ENCODE data around the gene ACOX3. TPM values are rescaled to one million over a fixed set of nuclear protein-coding genes. Genes with fewer than 3 reads are reported as not detected.

The ACOX3 gene
- polyA plus RNA-seq, 1 of the 3 experiments (the other 2 are of a cell fraction) = 8.4 TPM

DNA sequence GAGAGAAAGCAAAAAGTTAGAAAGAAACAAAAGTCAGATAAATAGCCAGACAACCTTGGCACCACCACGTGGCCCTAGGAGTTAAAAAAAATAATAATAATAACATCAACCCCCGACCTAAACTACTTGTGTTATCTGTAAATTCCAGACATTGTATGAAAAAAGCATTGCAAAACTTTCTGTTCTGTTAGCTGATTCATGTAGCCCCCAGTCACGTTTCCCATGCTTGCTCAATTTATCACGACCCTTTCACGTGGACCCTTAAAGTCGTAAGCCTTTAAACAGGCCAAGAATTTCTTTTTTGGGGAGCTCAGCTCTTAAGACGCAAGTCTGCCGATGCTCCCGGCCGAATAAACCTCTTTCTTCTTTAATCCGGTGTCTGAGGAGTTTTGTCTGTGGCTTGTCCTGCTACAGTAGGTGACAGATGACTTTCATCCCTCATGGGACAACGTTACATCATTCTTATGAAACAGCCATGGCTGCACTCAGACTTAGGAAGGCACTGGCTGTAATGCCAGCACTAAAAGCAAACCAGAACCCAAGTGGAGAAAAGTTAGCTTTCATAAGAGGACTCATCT lies 520 bp downstream of the ACOX3 start:
- Histone ChIP-seq H3K36me3 (replicated peaks in 1 of 2; ENCODE audit: control insufficient read depth in 1 of 2, insufficient read depth in 2 of 2, low read length in 1 of 2) (no peaks in the 10 kb centered on the region), H3K9me3 (no peaks in the 10 kb centered on the region), H3K27me3 (ENCODE audit: insufficient read depth) (no peaks in the 10 kb centered on the region), H4K20me1 (ENCODE audit: insufficient read depth) (peaks cover 10% of the 10 kb centered on the region; the same call in 1 of the 2 replicates), H3K79me2 (ENCODE audit: insufficient read depth) (peaks cover 77% of the 10 kb centered on the region), H3K4me2 (peak overlapping the region; percentile 96), H3K4me1 (ENCODE audit: control insufficient read depth in 1 of 2, insufficient read depth in 2 of 2, low read depth in 1 of 2, low read length in 1 of 2) (peaks cover 4 to 21% of the 10 kb centered on the region in 2 experiments; a peak in 3 of 4 replicates), H2AFZ (ENCODE audit: low read depth) (peak overlapping the region; percentile 94), H3K27ac (ENCODE audit: low read depth in 2 of 2, low read length in 1 of 2) (peak overlapping the region; percentile 85 to 92), H3K9me2 (no peaks in the 10 kb centered on the region), H3K9ac (peak overlapping the region; percentile 85), H3K4me3 (ENCODE audit: low read depth in 2 of 2, low read length in 1 of 2) (peak overlapping the region; percentile 84 to 99), H3F3A (replicated peaks; ENCODE audit: insufficient read depth) (peaks cover 3% of the 10 kb centered on the region)
- ChIA-PET POLR2A (interaction anchor here (2.0 kb wide), 1 partner anchor 12 kb away, joined by 12 read pairs; no protein-coding TSS in a partner anchor), CTCF (interaction anchor here (1.6 to 1.7 kb wide), 2 partner anchors 11 to 14 kb away, joined by 3 to 6 read pairs; no protein-coding TSS in a partner anchor)
- under 1% methylated on average over 12 of the region's 12 CpGs for WGBS (ENCODE audit: low lambda C conversion rate)
- DNase-seq = no peak
- TF ChIP-seq TAF1 (IDR thresholded peaks at IDR 0.05; ENCODE audit: borderline replicate concordance, low read depth, low read length) = no peak
- no peak for TF ChIP-seq GATA2 (CRISPR knock-in tag; IDR thresholded peaks at IDR 0.05)
- TF ChIP-seq, protein P1, sequence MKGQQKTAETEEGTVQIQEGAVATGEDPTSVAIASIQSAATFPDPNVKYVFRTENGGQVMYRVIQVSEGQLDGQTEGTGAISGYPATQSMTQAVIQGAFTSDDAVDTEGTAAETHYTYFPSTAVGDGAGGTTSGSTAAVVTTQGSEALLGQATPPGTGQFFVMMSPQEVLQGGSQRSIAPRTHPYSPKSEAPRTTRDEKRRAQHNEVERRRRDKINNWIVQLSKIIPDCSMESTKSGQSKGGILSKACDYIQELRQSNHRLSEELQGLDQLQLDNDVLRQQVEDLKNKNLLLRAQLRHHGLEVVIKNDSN (IDR thresholded peaks at IDR 0.05; ENCODE audit: borderline replicate concordance, low read depth) = no peak
- TF ChIP-seq POLR2AphosphoS5 (IDR thresholded peaks at IDR 0.05; ENCODE audit: low read depth, low read length) = no peak
- TF ChIP-seq JUND (IDR thresholded peaks at IDR 0.05) = no peak
- TF ChIP-seq MEF2A (IDR thresholded peaks at IDR 0.05; ENCODE audit: borderline replicate concordance, low read depth) = no peak

DNA sequence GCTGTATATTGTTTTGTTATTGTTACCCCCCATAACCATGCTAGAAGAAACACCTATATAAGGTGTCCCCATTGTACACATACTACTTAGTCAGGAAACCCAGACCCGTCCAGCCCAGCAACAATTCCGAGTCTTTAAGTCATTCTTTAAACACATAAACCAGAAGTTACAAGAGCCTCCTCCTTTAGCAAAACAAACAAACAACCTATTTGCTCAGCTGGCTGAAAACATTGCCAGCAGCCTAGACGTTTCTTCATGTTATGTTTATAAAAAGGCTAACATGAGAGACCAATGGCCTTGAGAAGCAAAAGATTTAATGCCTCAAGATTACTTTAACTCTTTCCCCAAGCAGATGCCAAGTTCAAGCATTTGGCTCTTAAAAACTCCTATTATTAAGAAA lies 1.4 kb downstream of the ACOX3 start:
- ChIA-PET CTCF (interaction anchor here (2.1 kb wide), 1 partner anchor 10 kb away, joined by 8 read pairs; no protein-coding TSS in a partner anchor), POLR2A (interaction anchor here (1.1 kb wide), 1 partner anchor 11 kb away, joined by 3 read pairs; no protein-coding TSS in a partner anchor)
- H3K9ac ChIP-seq = peak overlapping the region; percentile 85
- H3K27me3 ChIP-seq (ENCODE audit: insufficient read depth) = no peaks in the 10 kb centered on the region
- peaks cover 3% of the 10 kb centered on the region in 2 experiments for H3K36me3 ChIP-seq (replicated peaks in 1 of 2; ENCODE audit: control insufficient read depth in 1 of 2, insufficient read depth in 2 of 2, low read length in 1 of 2)
- peak overlapping the region; percentile 84 to 99; a peak in 1 of 4 replicates for H3K4me3 ChIP-seq (ENCODE audit: low read depth in 2 of 2, low read length in 1 of 2)
- no peak for TF ChIP-seq RCOR1 (IDR thresholded peaks at IDR 0.05; ENCODE audit: low read length)
- TF ChIP-seq TEAD4 (IDR thresholded peaks at IDR 0.05; ENCODE audit: borderline replicate concordance, insufficient read depth) = no peak
- no peak for TF ChIP-seq FOXM1 (IDR thresholded peaks at IDR 0.05; ENCODE audit: low read depth)
- TF ChIP-seq SMC3 (IDR thresholded peaks at IDR 0.05; ENCODE audit: low read depth, low read length) = no peak
- TF ChIP-seq, protein P2, sequence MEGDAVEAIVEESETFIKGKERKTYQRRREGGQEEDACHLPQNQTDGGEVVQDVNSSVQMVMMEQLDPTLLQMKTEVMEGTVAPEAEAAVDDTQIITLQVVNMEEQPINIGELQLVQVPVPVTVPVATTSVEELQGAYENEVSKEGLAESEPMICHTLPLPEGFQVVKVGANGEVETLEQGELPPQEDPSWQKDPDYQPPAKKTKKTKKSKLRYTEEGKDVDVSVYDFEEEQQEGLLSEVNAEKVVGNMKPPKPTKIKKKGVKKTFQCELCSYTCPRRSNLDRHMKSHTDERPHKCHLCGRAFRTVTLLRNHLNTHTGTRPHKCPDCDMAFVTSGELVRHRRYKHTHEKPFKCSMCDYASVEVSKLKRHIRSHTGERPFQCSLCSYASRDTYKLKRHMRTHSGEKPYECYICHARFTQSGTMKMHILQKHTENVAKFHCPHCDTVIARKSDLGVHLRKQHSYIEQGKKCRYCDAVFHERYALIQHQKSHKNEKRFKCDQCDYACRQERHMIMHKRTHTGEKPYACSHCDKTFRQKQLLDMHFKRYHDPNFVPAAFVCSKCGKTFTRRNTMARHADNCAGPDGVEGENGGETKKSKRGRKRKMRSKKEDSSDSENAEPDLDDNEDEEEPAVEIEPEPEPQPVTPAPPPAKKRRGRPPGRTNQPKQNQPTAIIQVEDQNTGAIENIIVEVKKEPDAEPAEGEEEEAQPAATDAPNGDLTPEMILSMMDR (IDR thresholded peaks at IDR 0.05) = no peak
- no peak for TF ChIP-seq EZH2phosphoT487 (IDR thresholded peaks at IDR 0.05; ENCODE audit: borderline replicate concordance, low read depth)
- no peak for TF ChIP-seq CHD2 (IDR thresholded peaks at IDR 0.05; ENCODE audit: low read length, partially characterized antibody)
- TF ChIP-seq, protein P3, sequence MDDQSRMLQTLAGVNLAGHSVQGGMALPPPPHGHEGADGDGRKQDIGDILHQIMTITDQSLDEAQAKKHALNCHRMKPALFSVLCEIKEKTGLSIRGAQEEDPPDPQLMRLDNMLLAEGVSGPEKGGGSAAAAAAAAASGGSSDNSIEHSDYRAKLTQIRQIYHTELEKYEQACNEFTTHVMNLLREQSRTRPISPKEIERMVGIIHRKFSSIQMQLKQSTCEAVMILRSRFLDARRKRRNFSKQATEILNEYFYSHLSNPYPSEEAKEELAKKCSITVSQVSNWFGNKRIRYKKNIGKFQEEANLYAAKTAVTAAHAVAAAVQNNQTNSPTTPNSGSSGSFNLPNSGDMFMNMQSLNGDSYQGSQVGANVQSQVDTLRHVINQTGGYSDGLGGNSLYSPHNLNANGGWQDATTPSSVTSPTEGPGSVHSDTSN (IDR thresholded peaks at IDR 0.05) = no peak
- no peak for TF ChIP-seq YY1 (IDR thresholded peaks at IDR 0.05; ENCODE audit: low read depth)
- no peak for TF ChIP-seq SIN3A (IDR thresholded peaks at IDR 0.05; ENCODE audit: borderline replicate concordance, low read depth, low read length)
- TF ChIP-seq, protein P4, sequence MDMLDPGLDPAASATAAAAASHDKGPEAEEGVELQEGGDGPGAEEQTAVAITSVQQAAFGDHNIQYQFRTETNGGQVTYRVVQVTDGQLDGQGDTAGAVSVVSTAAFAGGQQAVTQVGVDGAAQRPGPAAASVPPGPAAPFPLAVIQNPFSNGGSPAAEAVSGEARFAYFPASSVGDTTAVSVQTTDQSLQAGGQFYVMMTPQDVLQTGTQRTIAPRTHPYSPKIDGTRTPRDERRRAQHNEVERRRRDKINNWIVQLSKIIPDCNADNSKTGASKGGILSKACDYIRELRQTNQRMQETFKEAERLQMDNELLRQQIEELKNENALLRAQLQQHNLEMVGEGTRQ (IDR thresholded peaks at IDR 0.05; ENCODE audit: borderline replicate concordance, low read depth, low read length) = no peak
- no peak for TF ChIP-seq NFIC (IDR thresholded peaks at IDR 0.05; ENCODE audit: borderline replicate concordance)
- TF ChIP-seq RXRA (IDR thresholded peaks at IDR 0.05; ENCODE audit: borderline replicate concordance, low read depth) = no peak
- no peak for TF ChIP-seq GABPA (IDR thresholded peaks at IDR 0.05; ENCODE audit: low read depth)
- no peak for TF ChIP-seq POLR2AphosphoS5 (IDR thresholded peaks at IDR 0.05; ENCODE audit: low read depth, low read length)
- 64% methylated on average over 3 of the region's 3 CpGs for WGBS (ENCODE audit: low lambda C conversion rate)
- no peak overlapping the region for H2AFZ ChIP-seq (ENCODE audit: low read depth)
- H3K27ac ChIP-seq (ENCODE audit: low read depth in 2 of 2, low read length in 1 of 2) = no peak overlapping the region
- H4K20me1 ChIP-seq (ENCODE audit: insufficient read depth) = peaks cover 10% of the 10 kb centered on the region; the same call in 1 of the 2 replicates
- no peaks in the 10 kb centered on the region for H3K9me3 ChIP-seq
- no peaks in the 10 kb centered on the region for H3K9me2 ChIP-seq
- H3K4me1 ChIP-seq (ENCODE audit: control insufficient read depth in 1 of 2, insufficient read depth in 2 of 2, low read depth in 1 of 2, low read length in 1 of 2) = peaks cover 4 to 21% of the 10 kb centered on the region in 2 experiments; a peak in 3 of 4 replicates
- peaks cover 73% of the 10 kb centered on the region for H3K79me2 ChIP-seq (ENCODE audit: insufficient read depth)
- H3K4me2 ChIP-seq = peak overlapping the region; percentile 96
- H3F3A ChIP-seq (replicated peaks; ENCODE audit: insufficient read depth) = peaks cover 3% of the 10 kb centered on the region
- no peak for DNase-seq
